ENCODE measurements around the gene SRSF8.

SRSF8 gene

GRCh38 chr11:95100191-95100648, 33.5 kb downstream of the SRSF8 start:
- DNase-seq (ENCODE audit: low read depth) = no peak
- no peak overlapping the region for H3K4me3 ChIP-seq (ENCODE audit: low read depth, low read length)
- no peak for TF ChIP-seq CTCF (IDR thresholded peaks at IDR 0.05; ENCODE audit: low read depth, low read length, missing control alignments)
- in situ Hi-C loops (cut with HindIII; ENCODE audit: low sequenced_read_pairs) = no loop called here

- TF ChIP-seq CTCF (IDR thresholded peaks at IDR 0.05; ENCODE audit: low read depth, low read length, missing control alignments) = no peak
- no peak overlapping the region for H3K4me3 ChIP-seq (ENCODE audit: low read depth, low read length)
- DNase-seq (ENCODE audit: low read depth) = no peak
- in situ Hi-C loops (cut with HindIII; ENCODE audit: low sequenced_read_pairs) = no loop called here
Observed at GRCh38 chr11:95100856-95101507, 34.3 kb downstream of the SRSF8 start.

GRCh38 chr11:95101935-95102334, 35.2 kb downstream of the SRSF8 start:
- DNase-seq (ENCODE audit: low read depth) = no peak
- no peak for TF ChIP-seq CTCF (IDR thresholded peaks at IDR 0.05; ENCODE audit: low read depth, low read length, missing control alignments)
- H3K4me3 ChIP-seq (ENCODE audit: low read depth, low read length) = no peak overlapping the region
- in situ Hi-C loops (cut with HindIII; ENCODE audit: low sequenced_read_pairs) = no loop called here

GRCh38 chr11:95102733-95103132, 36.0 kb downstream of the SRSF8 start:
- DNase-seq (ENCODE audit: low read depth) = no peak
- no peak for TF ChIP-seq CTCF (IDR thresholded peaks at IDR 0.05; ENCODE audit: low read depth, low read length, missing control alignments)
- no peak overlapping the region for H3K4me3 ChIP-seq (ENCODE audit: low read depth, low read length)
- in situ Hi-C loops (cut with HindIII; ENCODE audit: low sequenced_read_pairs) = no loop called here

- DNase-seq (ENCODE audit: low read depth) = no peak
- no peak overlapping the region for H3K4me3 ChIP-seq (ENCODE audit: low read depth, low read length)
- TF ChIP-seq CTCF (IDR thresholded peaks at IDR 0.05; ENCODE audit: low read depth, low read length, missing control alignments) = no peak
- in situ Hi-C loops (cut with HindIII; ENCODE audit: low sequenced_read_pairs) = no loop called here
Observed at GRCh38 chr11:95103701-95104100, 37.0 kb downstream of the SRSF8 start.

GRCh38 chr11:95104121-95104830, 37.6 kb downstream of the SRSF8 start:
- in situ Hi-C loops (cut with HindIII; ENCODE audit: low sequenced_read_pairs) = no loop called here
- TF ChIP-seq CTCF (IDR thresholded peaks at IDR 0.05; ENCODE audit: low read depth, low read length, missing control alignments) = no peak
- H3K4me3 ChIP-seq (ENCODE audit: low read depth, low read length) = no peak overlapping the region
- no peak for DNase-seq (ENCODE audit: low read depth)

Measured in astrocyte of the cerebellum (primary cell).